Brain microvascular endothelial cell (primary cell): ENCODE data around the gene BBS9.
"Not testable (repeated sequence)": the region's sequence is repeated elsewhere in the genome, so short reads cannot be mapped to it uniquely, and the experiment has no call there.

Source experiments
- DNase-seq: peaks from one replicate; pipeline ENCODE4 v3.0.0-alpha.2; 2020
- H3K27ac ChIP-seq: fragments of 250-450 bp; sonication (Bioruptor Pico); 2 replicates; pipeline ENCODE4 v1.5.1; 2020; ENCODE audit warnings: mild to moderate bottlenecking, moderate library complexity
- H3K27me3 ChIP-seq: fragments of 250-450 bp; sonication (Bioruptor Pico); replicated peaks from 2 replicates; pipeline ENCODE4 v1.5.1; 2020; ENCODE audit warnings: mild to moderate bottlenecking
- H3K36me3 ChIP-seq: fragments of 250-450 bp; sonication (Bioruptor Pico); replicated peaks from 2 replicates; pipeline ENCODE4 v1.5.1; 2020; ENCODE audit warnings: mild to moderate bottlenecking
- H3K4me3 ChIP-seq: 2 replicates; pipeline ENCODE4 v1.5.1; 2011; ENCODE audit warnings: low read depth, mild to moderate bottlenecking, control low read depth, low read length, moderate library complexity
- in situ Hi-C: cut with HindIII; loops from 2 replicates; pipeline ENCODE4 v1.10.0; 2017; ENCODE audit warnings: low sequenced_read_pairs, low pct_ligation_motif_present
- TF ChIP-seq, protein P1 (sequence below): IDR thresholded peaks from 2 replicates; pipeline ENCODE4 v1.5.1; 2011; ENCODE audit warnings: low read depth, mild to moderate bottlenecking, moderate library complexity, low read length, control low read depth, inconsistent platforms; ENCODE audit errors: missing control alignments

Gene BBS9

DNA sequence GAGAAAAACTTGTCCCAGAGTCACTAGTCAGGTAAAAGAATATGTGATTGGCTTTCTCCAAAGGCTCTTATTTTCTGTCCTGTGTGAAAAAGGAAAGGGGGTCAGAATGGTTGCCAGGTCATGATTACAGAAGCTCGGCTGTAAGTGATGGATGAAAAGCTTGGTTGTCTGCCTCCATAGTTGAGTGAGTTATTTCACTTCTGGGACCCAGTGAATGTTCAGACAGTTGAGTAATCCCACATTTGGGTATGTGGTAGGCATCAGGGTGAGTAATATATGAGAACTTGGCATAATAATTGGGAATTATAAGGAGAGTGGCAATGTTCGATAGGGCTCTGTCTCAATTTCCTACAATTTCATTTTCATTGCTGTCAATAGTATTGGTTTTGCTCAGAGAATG, 72.5 kb downstream of the BBS9 start:
- in situ Hi-C loops, result no loop called here
- Histone ChIP-seq H3K27ac (no peak overlapping the region), H3K4me3 (no peak overlapping the region), H3K27me3 (no peaks in the 10 kb centered on the region), H3K36me3 (no peaks in the 10 kb centered on the region)
- TF ChIP-seq, protein P1, sequence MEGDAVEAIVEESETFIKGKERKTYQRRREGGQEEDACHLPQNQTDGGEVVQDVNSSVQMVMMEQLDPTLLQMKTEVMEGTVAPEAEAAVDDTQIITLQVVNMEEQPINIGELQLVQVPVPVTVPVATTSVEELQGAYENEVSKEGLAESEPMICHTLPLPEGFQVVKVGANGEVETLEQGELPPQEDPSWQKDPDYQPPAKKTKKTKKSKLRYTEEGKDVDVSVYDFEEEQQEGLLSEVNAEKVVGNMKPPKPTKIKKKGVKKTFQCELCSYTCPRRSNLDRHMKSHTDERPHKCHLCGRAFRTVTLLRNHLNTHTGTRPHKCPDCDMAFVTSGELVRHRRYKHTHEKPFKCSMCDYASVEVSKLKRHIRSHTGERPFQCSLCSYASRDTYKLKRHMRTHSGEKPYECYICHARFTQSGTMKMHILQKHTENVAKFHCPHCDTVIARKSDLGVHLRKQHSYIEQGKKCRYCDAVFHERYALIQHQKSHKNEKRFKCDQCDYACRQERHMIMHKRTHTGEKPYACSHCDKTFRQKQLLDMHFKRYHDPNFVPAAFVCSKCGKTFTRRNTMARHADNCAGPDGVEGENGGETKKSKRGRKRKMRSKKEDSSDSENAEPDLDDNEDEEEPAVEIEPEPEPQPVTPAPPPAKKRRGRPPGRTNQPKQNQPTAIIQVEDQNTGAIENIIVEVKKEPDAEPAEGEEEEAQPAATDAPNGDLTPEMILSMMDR, result no peak
- no peak for DNase-seq

DNA sequence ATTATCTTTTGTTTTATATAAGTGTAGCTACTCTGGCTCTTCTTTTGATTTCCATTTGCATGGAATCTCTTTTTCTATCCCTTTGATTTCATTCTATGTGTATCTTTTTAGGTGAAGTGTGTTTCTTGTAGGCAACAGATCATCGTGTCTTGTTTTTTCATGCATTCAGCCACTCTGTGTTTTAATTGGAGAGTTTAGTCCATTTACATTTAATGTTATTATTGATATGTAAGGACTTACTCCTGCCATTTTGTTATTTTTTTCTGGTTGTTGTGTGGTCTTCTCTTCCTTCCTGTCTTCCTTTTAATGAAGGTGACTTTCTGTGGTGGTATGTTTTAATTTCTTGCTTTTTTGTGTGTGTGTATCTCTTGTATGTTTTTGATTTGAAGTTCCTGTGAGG, 81.6 kb downstream of the BBS9 start:
- Histone ChIP-seq H3K27me3 (no peaks in the 10 kb centered on the region), H3K36me3 (no peaks in the 10 kb centered on the region), H3K27ac (no peak overlapping the region), H3K4me3 (no peak overlapping the region)
- no peak for DNase-seq
- TF ChIP-seq, protein P1, result no peak
- in situ Hi-C loops, result no loop called here

DNA sequence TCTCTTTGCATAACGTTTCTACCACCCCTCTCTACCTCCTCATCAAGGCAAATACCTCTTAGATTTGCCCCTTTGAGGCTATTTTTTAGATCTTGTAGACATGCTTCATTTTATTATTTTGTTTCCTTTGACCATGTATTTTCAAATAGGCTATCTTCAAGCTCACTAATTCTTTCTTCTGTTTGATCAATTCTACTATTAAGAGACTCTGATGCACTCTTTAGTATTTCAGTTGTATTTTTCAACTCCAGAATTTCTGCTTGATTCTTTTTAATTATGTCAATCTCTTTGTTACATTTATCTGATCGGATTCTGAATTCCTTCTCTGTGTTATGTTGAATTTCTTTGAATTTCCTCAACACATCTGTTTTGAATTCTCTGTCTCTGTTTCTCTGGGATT, 82.8 kb downstream of the BBS9 start:
- in situ Hi-C loops, result no loop called here
- no peaks in the 10 kb centered on the region for H3K27me3 ChIP-seq
- no peak for DNase-seq
- H3K4me3 ChIP-seq, result no peak overlapping the region
- H3K36me3 ChIP-seq, result no peaks in the 10 kb centered on the region
- no peak overlapping the region for H3K27ac ChIP-seq
- TF ChIP-seq, protein P1, result no peak

DNA sequence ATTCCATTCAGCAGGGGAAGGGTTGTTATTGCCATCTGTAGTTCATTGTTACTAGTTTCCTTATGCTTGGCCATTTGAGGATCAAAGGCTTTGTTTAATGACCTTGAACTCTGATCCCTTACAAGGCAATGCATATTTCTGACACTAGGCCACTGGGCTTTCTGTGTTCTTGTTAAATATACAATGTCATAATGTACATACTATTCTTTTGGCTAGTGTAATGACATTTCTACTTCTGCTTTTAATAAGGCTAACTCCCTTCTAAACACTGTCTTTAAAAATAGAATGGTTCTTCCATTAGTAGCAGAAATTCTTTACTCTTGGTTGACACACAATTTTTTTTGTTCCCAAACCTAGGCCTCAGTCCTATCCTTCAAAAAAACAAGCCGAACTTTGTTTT, 86.6 kb downstream of the BBS9 start:
- TF ChIP-seq, protein P1, result no peak
- in situ Hi-C loops, result no loop called here
- H3K36me3 ChIP-seq, result no peaks in the 10 kb centered on the region
- no peak for DNase-seq
- H3K27ac ChIP-seq, result no peak overlapping the region
- no peak overlapping the region for H3K4me3 ChIP-seq
- H3K27me3 ChIP-seq, result no peaks in the 10 kb centered on the region

DNA sequence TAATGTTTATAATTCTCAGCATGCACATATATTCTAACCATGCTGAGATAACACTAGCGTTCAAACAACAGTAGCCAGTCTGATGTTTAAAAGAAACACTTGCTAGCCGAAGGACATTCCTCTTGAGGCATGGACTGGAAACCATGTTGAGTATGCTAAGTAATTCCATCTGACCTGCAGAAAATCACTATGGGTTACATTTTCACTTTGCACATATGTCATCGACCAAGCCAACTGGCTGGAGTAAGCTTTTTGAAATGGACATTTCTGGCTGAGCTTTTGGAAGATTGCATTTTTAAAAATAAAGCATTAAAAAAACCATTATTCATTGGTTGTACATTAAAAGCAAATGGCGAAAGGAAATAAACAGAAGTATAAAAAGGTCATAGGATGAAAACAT, 88.2 kb downstream of the BBS9 start:
- no peaks in the 10 kb centered on the region for H3K27me3 ChIP-seq
- no peak for DNase-seq
- no peak overlapping the region for H3K4me3 ChIP-seq
- TF ChIP-seq, protein P1, result no peak
- H3K27ac ChIP-seq, result no peak overlapping the region
- in situ Hi-C loops, result no loop called here
- no peaks in the 10 kb centered on the region for H3K36me3 ChIP-seq

DNA sequence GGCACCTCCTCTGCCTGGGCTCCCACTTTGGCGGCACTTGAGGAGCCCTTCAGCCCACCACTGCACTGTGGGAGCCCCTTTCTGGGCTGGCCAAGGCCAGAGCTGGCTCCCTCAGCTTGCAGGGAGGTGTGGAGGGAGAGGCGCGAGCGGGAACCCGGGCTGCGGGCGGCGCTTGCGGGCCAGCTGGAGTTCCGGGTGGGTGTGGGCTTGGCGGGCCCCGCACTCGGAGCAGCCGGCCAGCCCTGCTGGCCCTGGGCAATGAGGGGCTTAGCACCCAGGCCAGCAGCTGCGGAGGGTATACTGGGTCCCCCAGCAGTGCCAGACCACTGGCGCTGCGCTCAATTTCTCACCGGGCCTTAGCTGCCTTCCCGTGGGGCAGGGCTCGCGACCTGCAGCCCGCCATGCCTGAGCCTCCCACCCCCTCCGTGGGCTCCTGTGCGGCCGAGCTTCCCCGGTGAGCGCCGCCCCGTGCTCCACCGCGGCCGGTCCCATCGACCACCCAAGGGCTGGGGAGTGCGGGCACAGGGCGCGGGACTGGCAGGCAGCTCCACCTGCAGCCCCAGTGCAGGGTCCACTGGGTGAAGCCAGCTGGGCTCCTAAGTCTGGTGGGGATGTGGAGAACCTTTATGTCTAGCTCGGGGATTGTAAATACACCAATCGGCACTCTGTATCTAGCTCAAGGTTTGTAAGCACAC, 89.6 kb downstream of the BBS9 start:
- H3K4me3 ChIP-seq, H3K27ac ChIP-seq, H3K36me3 ChIP-seq, in situ Hi-C loops, DNase-seq, H3K27me3 ChIP-seq: not testable (repeated sequence)
